ENCODE measurements around the gene MLLT3.

The MLLT3 gene

DNA sequence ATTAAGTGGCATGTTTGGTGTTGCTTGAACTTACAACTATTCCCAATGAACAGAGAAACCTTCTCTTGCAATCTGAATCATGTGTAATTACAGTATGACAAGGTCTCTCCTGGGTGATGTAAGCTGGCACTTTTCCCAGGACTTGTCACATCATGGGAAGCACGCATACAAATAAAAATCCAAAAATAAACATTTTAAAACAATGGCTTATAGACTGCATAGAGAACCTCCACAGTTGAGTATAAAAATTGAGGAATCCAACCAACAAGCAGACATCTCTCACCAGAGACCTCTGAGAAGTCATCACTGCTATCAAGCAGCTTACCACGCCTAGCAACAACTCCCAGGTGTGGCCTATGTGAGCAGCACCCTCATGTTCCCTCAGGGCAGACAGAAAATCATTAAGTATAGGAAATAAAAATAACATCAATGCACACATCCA lies 3.9 kb downstream of the MLLT3 start:
- no peak for TF ChIP-seq POLR2AphosphoS5 (IDR thresholded peaks at IDR 0.05; ENCODE audit: low read depth, low read length)
- no peak for TF ChIP-seq TAF1 (IDR thresholded peaks at IDR 0.05; ENCODE audit: borderline replicate concordance, insufficient read depth, low read length)
- TF ChIP-seq FOXP2 (optimal IDR thresholded peaks at IDR 0.05; ENCODE audit: borderline replicate concordance, extremely low read depth, extremely low read length, insufficient read depth), result no peak

GRCh38 chr9:20616808-20617207 lies 5.5 kb downstream of the MLLT3 start:
- TF ChIP-seq SIN3A (IDR thresholded peaks at IDR 0.05; ENCODE audit: borderline replicate concordance, insufficient read depth, low read length) (no peak), POLR2AphosphoS5 (IDR thresholded peaks at IDR 0.05; ENCODE audit: low read depth, low read length) (no peak), TAF1 (IDR thresholded peaks at IDR 0.05; ENCODE audit: borderline replicate concordance, insufficient read depth, low read length) (no peak), FOXP2 (optimal IDR thresholded peaks at IDR 0.05; ENCODE audit: borderline replicate concordance, extremely low read depth, extremely low read length, insufficient read depth) (no peak)
- TF ChIP-seq, protein P1, sequence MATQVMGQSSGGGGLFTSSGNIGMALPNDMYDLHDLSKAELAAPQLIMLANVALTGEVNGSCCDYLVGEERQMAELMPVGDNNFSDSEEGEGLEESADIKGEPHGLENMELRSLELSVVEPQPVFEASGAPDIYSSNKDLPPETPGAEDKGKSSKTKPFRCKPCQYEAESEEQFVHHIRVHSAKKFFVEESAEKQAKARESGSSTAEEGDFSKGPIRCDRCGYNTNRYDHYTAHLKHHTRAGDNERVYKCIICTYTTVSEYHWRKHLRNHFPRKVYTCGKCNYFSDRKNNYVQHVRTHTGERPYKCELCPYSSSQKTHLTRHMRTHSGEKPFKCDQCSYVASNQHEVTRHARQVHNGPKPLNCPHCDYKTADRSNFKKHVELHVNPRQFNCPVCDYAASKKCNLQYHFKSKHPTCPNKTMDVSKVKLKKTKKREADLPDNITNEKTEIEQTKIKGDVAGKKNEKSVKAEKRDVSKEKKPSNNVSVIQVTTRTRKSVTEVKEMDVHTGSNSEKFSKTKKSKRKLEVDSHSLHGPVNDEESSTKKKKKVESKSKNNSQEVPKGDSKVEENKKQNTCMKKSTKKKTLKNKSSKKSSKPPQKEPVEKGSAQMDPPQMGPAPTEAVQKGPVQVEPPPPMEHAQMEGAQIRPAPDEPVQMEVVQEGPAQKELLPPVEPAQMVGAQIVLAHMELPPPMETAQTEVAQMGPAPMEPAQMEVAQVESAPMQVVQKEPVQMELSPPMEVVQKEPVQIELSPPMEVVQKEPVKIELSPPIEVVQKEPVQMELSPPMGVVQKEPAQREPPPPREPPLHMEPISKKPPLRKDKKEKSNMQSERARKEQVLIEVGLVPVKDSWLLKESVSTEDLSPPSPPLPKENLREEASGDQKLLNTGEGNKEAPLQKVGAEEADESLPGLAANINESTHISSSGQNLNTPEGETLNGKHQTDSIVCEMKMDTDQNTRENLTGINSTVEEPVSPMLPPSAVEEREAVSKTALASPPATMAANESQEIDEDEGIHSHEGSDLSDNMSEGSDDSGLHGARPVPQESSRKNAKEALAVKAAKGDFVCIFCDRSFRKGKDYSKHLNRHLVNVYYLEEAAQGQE (IDR thresholded peaks at IDR 0.05; ENCODE audit: insufficient read depth in 1 of 2, low read depth in 2 of 2, low read length in 2 of 2), result no peak

GRCh38 chr9:20614602-20615216 lies 7.6 kb downstream of the MLLT3 start:
- no peak for TF ChIP-seq SIN3A (IDR thresholded peaks at IDR 0.05; ENCODE audit: borderline replicate concordance, insufficient read depth, low read length)
- TF ChIP-seq, protein P1 (IDR thresholded peaks at IDR 0.05; ENCODE audit: insufficient read depth in 1 of 2, low read depth in 2 of 2, low read length in 2 of 2), result no peak
- TF ChIP-seq TAF1 (IDR thresholded peaks at IDR 0.05; ENCODE audit: borderline replicate concordance, insufficient read depth, low read length), result no peak
- TF ChIP-seq POLR2AphosphoS5 (IDR thresholded peaks at IDR 0.05; ENCODE audit: low read depth, low read length), result no peak
- TF ChIP-seq FOXP2 (optimal IDR thresholded peaks at IDR 0.05; ENCODE audit: borderline replicate concordance, extremely low read depth, extremely low read length, insufficient read depth), result no peak

GRCh38 chr9:20611691-20612287 lies 10.5 kb downstream of the MLLT3 start:
- TF ChIP-seq, protein P1 (IDR thresholded peaks at IDR 0.05; ENCODE audit: insufficient read depth in 1 of 2, low read depth in 2 of 2, low read length in 2 of 2), result no peak
- TF ChIP-seq POLR2AphosphoS5 (IDR thresholded peaks at IDR 0.05; ENCODE audit: low read depth, low read length), result no peak
- TF ChIP-seq FOXP2 (optimal IDR thresholded peaks at IDR 0.05; ENCODE audit: borderline replicate concordance, extremely low read depth, extremely low read length, insufficient read depth), result no peak
- no peak for TF ChIP-seq TAF1 (IDR thresholded peaks at IDR 0.05; ENCODE audit: borderline replicate concordance, insufficient read depth, low read length)
- TF ChIP-seq SIN3A (IDR thresholded peaks at IDR 0.05; ENCODE audit: borderline replicate concordance, insufficient read depth, low read length), result no peak

DNA sequence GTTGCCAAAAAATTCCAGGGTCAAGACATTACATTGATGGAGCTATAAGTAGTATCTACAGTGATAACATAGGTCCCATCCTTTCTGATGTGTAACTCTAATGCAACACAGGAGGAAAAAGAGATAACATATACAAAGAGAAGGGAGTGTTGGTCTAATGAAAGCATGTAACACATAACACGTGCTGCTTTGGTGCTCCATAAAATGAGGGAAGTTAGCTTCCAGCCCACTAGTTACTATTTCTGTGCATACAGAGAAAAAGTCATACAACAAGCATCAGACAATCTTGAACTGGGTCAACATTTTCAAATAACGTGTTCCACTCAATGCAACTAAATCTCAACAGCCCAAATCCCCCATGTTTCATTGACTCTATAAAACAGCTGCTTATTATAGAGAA lies 11.7 kb downstream of the MLLT3 start:
- TF ChIP-seq TAF1 (IDR thresholded peaks at IDR 0.05; ENCODE audit: borderline replicate concordance, insufficient read depth, low read length), result no peak
- TF ChIP-seq POLR2AphosphoS5 (IDR thresholded peaks at IDR 0.05; ENCODE audit: low read depth, low read length), result no peak
- no peak for TF ChIP-seq FOXP2 (optimal IDR thresholded peaks at IDR 0.05; ENCODE audit: borderline replicate concordance, extremely low read depth, extremely low read length, insufficient read depth)
- TF ChIP-seq SIN3A (IDR thresholded peaks at IDR 0.05; ENCODE audit: borderline replicate concordance, insufficient read depth, low read length), result no peak
- TF ChIP-seq, protein P1 (IDR thresholded peaks at IDR 0.05; ENCODE audit: insufficient read depth in 1 of 2, low read depth in 2 of 2, low read length in 2 of 2), result no peak

Measured in PFSK-1 (cell line).